GM19467 (cell line): ENCODE data around the gene TAF6.

ENCODE experiments used
- ATAC-seq: cut with Tn5 transposase; IDR thresholded peaks from one replicate; pipeline ENCODE4 v1.9.1; 2021; ENCODE audit warnings: mild to moderate bottlenecking, moderate library complexity; ENCODE audit not compliant: unreplicated experiment

TAF6 gene

GRCh38 chr7:100124301-100125230, 5.4 kb upstream of the TAF6 start:
- ATAC-seq = no peak

- no peak for ATAC-seq
Observed at GRCh38 chr7:100122568-100122967, 3.4 kb upstream of the TAF6 start.

DNA sequence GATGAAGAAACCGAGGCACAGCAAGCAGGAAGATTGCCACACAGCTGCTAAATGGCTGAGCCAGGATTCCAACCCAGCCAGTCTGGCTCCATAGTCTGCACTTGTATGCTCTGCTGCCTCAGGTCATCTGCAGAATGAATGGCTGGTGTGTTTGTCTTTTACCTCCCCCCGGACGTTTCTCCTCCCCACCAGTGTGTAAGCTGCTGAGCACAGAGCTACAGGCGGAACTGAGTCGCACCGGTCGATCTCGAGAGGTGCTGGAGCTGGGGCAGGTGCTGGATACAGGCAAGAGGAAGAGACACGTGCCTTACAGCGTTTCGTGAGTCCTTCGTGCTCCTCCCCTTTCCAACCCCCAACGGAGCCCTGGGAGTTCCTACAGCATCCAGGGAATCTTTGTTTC, 2.9 kb upstream of the TAF6 start:
- ATAC-seq = no peak

- ATAC-seq = no peak
Observed at GRCh38 chr7:100120733-100121036, 1.5 kb upstream of the TAF6 start.

GRCh38 chr7:100119970-100120732, 993 bp upstream of the TAF6 start:
- peak; percentile 21 for ATAC-seq

- ATAC-seq = no peak
Observed at GRCh38 chr7:100118388-100119071, 628 bp downstream of the TAF6 start.

DNA sequence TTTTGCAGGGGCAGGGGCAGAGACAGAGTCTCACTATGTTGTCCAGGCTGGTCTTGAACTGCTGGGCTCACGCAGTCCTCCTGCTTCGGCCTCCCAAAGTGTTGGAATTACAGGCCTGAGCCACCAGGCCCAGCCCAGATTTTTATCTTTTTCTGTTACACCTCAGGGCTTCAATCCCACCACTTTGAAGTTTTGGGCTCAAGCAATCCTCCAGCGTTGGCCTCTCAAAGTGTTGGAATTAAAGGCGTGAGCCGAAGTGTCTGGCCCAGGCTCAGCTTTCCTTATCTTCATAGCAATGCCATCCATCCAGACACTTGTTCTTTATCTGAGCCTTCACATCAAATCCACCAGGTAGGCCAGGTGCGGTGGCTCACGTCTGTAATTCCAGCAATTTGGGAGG, 4.1 kb downstream of the TAF6 start:
- ATAC-seq = no peak

DNA sequence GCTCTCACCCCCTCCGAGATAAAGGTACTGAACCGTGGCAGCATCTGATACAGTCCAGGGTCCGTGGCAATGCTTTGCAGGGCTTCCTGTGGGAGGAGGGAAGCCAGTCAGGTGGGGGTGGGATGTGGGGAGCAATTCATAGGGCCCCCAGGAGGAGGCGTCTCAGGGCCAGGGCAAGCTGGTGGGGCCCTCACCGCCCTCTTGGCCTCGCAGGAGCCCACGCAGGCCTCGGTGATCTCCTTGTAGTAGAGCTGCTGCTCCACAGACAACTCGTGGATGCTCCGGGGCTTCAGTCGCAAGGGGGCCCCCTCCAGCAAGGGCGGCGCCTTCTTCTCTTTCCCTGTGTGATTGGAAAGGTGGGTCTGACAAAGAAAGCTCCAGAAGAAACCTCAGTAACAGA, 7.2 kb downstream of the TAF6 start:
- ATAC-seq = no peak

DNA sequence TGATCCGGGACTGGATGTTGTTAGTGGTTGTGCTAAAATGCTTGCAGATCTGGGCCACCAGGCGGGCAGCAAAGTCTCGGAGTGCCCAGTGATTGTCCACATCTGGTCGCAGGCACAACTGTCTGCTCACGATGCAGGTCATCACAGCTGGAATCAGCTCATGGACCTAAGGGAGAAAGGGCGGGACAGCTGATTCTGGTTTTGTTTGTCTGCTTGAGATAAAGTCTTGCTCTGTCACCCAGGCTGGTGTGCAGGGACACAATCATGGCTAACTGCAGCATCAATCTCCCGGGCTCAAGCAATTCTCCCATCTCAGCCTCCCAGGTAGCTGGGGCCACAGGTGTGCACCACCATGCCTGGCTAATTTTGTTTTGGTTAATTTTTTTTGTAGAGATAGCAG, 8.0 kb downstream of the TAF6 start:
- no peak for ATAC-seq

DNA sequence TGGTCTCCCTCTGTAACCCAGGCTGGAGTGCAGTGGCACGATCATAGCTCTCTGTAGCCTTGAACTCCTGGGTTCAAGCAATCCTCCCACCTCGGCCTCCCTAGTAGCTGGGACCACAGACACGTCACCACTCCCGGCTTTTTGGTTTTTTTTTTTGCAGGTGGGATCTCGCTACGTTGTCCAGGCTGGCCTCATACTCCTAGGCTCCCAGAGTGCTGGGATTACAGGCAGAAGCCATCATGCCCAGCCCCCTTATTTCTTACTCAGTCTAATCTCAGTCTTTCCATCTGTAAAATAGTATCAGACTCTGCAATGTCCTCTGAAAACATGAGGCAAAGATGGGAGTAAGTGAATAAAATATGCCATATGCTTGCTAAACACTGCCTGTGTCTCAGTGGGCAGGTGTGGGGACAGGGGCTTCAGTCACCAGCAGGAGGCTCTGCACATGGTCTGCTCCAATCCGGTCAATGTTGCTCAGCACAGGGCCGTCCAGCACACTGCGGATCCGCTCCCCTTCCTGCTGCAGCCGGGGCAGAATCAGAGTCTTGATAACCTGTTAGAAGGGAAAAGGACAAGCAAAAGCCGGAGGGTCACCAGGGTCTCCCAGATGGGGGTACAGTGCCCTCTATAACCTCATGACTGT, 9.5 kb downstream of the TAF6 start:
- no peak for ATAC-seq

GRCh38 chr7:100107890-100108289, 11.3 kb downstream of the TAF6 start:
- no peak for ATAC-seq

DNA sequence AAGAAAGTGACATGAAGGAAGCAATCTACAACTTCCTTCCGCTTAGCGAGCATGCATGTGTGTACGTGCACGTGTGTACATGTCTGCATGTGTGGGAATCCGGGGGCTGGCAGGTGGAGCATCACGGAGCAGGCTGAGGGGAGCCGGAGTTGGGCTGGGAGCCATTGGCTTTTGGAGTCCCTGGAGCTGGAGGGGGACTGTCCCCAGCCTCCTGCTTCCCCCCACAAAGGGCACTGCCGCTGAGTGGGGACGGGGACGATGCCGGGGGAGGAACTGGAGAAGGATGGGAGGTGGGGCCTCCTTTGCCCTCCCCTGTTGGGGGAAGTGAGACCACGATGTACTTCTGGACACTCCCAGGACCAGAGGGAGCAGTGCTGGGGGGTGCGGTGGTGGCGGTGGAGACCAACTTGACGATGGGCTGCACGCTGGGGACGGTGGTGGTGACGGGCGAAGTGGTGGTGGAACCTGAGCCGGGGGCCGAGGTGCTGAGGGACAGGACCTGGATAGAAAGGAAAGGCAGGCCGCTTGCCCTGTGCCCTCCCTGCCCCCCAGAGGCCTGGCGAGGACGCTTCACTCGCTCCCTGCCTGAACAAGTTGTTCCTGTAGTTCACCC, 11.9 kb downstream of the TAF6 start:
- ATAC-seq = no peak

GRCh38 chr7:100106633-100107032, 12.5 kb downstream of the TAF6 start:
- no peak for ATAC-seq

DNA sequence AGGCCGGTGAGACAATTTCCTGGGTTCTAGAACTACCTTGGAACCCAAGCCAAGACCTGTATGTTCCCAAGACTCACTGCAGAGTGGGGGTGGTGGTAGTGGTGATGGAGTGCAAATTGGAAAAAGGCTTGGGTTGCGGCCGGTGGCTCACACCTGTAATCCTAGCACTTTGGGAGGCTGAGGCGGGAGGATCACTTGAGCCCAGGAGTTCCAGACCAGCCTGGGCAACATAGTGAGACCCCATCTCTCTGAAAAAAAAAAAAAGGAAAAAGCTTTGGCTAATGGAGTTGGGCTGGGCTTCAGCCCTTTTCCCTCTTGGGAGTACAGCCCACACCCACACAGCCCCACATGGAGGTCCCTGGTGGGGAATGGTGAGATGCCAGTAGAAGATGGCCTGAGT, 13.6 kb downstream of the TAF6 start:
- ATAC-seq = no peak

GRCh38 chr7:100102950-100103840, 16.0 kb downstream of the TAF6 start:
- no peak for ATAC-seq

DNA sequence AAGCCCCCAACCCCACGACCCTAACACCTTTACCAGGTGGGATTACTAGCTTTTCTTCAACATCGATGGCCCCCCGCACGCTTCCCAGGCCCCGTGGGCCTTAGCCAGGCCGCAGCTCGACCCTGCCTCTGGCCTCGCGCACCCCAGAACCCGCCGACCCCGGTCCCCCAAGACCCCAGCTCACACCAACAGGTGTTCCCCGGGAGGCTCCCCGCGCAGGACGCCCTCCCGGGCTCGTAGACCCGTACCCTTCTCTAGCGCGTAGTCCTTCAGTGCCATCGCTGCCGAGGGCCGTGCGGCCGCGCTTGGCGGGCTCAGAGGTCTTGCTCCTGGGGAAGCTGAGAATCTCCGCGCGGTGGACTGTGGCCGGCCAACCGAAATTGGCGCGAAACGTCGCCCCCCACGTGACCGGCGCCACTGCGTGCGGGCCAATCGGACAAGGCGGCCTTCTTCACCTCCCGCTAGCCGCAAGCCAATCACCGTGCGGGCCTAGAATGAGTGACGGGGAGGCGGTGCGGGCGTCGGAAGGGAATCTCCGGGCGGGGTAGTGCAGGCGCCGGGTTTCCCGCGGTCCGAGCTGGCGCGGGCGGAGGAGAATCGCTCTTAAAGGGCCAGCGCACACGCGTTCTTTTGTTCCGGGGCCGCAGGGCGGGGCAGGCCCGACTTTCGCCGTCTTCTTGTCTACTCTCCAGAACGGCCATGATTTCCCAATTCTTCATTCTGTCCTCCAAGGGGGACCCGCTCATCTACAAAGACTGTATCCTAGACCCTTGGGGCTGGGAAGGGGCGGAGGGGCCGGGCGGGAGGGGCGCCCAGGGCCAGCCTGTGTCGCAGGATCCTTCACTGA, 17.9 kb downstream of the TAF6 start, which contains the start of the genes AP4M1 and MCM7:
Gene AP4M1, plus strand, starts transcription at position 628 of the 847 bp plus-strand sequence. Its CDS starts 72 bp downstream, at position 700.
Gene MCM7, minus strand, starts transcription at position 382 of the 847 bp plus-strand sequence. Its CDS starts 103 bp downstream, at position 279.
- ATAC-seq = peak; percentile 82

GRCh38 chr7:100100420-100101015, 18.6 kb downstream of the TAF6 start:
- peak; percentile 53 for ATAC-seq

DNA sequence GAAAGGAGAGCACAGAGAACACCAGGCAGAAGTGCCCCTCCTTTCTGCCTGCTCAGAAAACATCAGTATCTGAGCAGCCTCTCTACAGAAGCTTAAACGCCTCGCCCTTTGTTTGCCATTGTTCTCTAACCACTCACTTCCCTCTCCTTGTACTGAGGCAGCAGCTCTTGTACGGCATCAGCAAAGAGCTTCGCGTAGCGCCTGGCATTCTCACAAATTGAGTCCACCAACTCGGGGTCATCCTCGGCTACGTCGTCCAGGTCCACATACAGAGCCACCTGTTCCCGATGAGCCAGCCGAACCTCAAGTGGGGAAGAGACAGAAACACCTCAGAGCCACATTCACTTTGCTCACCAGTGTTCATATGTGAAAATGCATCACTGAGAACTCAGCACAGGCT, 19.7 kb downstream of the TAF6 start:
- ATAC-seq = no peak
